Gastroesophageal sphincter (tissue), 3 donors: ENCODE data around the gene DDTL.
"Not testable (repeated sequence)": the region's sequence is repeated elsewhere in the genome, so short reads cannot be mapped to it uniquely, and the experiment has no call there.

Source experiments
- CTCF ChIP-seq, 4 experiments: fragments of 200-600 bp in 2 of 4; fragments of 450-650 bp in 2 of 4; sonication (generic) in 1 of 4; IDR thresholded peaks; one replicate each; pipeline ENCODE4 v1.5.1; 2017 to 2019; ENCODE audit warnings: antibody characterized with exemption in 4 of 4, mild to moderate bottlenecking in 2 of 4, moderate library complexity in 2 of 4
- EP300 ChIP-seq: sonication (generic); formaldehyde crosslinking; IDR thresholded peaks from one replicate; pipeline ENCODE4 v1.6.1; 2017; ENCODE audit warnings: antibody characterized with exemption, mild to moderate bottlenecking
- POLR2A ChIP-seq, 2 donors: fragments of 450-650 bp; IDR thresholded peaks; one replicate each; pipeline ENCODE4 v1.6.1; 2017; ENCODE audit warnings: antibody characterized with exemption in 2 of 2, mild to moderate bottlenecking in 2 of 2, moderate library complexity in 1 of 2
- POLR2AphosphoS5 ChIP-seq: sonication (generic); formaldehyde crosslinking; IDR thresholded peaks from one replicate; pipeline ENCODE4 v1.6.1; 2017; ENCODE audit warnings: antibody characterized with exemption

- not testable (repeated sequence) for TF ChIP-seq CTCF (IDR thresholded peaks at IDR 0.05); POLR2AphosphoS5; POLR2A (IDR thresholded peaks at IDR 0.05); EP300
Measured at GRCh38 chr22:23954991-23955305, 11.7 kb upstream of the DDTL start.
